Esophagus squamous epithelium (tissue), 5 donors: ENCODE measurements around the gene HHIPL1. TPM values are rescaled to one million over a fixed set of nuclear protein-coding genes. Genes with fewer than 3 reads are reported as not detected.

Experiments
- DNase-seq: peaks from one replicate; lab custom pipeline; 2025; lab: John Stamatoyannopoulos, UW
- H3K27ac ChIP-seq, 4 donors: fragments of 200-600 bp; sonication (generic); one replicate each; pipeline ENCODE4 v1.5.1; 2016 to 2019; ENCODE audit warnings: mild to moderate bottlenecking in 1 of 4
- H3K27me3 ChIP-seq, 4 donors: fragments of 200-600 bp; sonication (generic); 1 replicate in 3 of 4; 2 replicates in 1 of 4; pipeline versions ENCODE4 v1.5.1 to v1.6.0; 2017 to 2021; ENCODE audit warnings: antibody characterized with exemption in 1 of 4
- H3K36me3 ChIP-seq, 3 donors: fragments of 200-600 bp; sonication (generic); one replicate each; pipeline ENCODE4 v1.5.1; 2016 to 2019
- H3K4me1 ChIP-seq, 3 donors: fragments of 200-600 bp; sonication (generic); one replicate each; pipeline ENCODE4 v1.5.1; 2017 to 2019
- H3K4me3 ChIP-seq, 4 donors: fragments of 200-600 bp; sonication (generic); 1 replicate in 3 of 4; 2 replicates in 1 of 4; pipeline ENCODE4 v1.5.1; 2016 to 2019; ENCODE audit warnings: mild to moderate bottlenecking in 2 of 4, moderate library complexity in 1 of 4
- H3K9me3 ChIP-seq, 3 donors: fragments of 200-600 bp; sonication (generic); one replicate each; pipeline ENCODE4 v1.5.1; 2016 to 2019
- POLR2A ChIP-seq, 4 donors: fragments of 450-650 bp; IDR thresholded peaks; one replicate each; pipeline ENCODE4 v1.6.1; 2017; ENCODE audit warnings: antibody characterized with exemption in 4 of 4, mild to moderate bottlenecking in 4 of 4, moderate library complexity in 3 of 4
- WGBS, 2 donors: methylation state at CpG; one replicate each; pipeline ENCODE4 v1.1.5; 2018; 5-methylcytosine and 5-hydroxymethylcytosine counted together
- intact Hi-C: fragments of 100-400 bp; cut with DNase I; formaldehyde crosslinking; loops from one replicate; pipeline ENCODE4 v1.15.0; 2022
- total RNA-seq, 4 donors: library from RNA; depleted of rRNA; stranded (reverse); fragments of >200 nt; gene quantifications; one replicate each; pipeline ENCODE4 v1.1.0, GENCODE V29; 2016
- TF ChIP-seq, protein P1 (sequence below), 6 experiments: fragments of 450-650 bp in 4 of 6; fragments of 200-600 bp in 2 of 6; sonication (generic) in 2 of 6; IDR thresholded peaks; one replicate each; pipeline ENCODE4 v1.5.1; 2016 to 2019; ENCODE audit warnings: antibody characterized with exemption in 6 of 6, mild to moderate bottlenecking in 4 of 6, moderate library complexity in 4 of 6
- donor health status: DM: yes; HTN: yes; CAD: no.

HHIPL1 gene
- total RNA-seq, 4 donors from 2014 or later = 0.22 to 1.3 (median 0.59) TPM; not detected in 1

DNA sequence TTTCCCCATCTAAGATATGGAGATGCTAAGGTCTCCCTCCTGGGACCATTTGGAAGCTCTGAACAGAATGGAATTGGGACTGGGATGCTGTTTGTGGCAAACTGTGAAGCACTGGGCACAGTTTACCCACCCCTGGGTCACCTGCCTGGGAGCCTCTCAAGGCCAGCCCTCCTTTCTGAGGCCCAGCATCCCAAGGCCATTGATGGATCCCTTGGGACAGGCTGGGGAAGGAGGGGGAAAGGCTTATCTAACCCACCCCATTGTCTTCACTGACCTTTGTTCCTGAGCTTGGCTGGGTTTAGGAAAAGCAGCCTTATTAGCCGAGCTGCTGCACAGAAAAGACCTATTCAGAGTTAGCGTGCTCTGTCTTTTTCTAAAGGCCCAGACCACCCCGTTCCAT lies 46.2 kb upstream of the HHIPL1 start:
- Histone ChIP-seq H3K27me3 (peaks cover 0 to 4% (median 0%) of the 10 kb centered on the region in 4 donors), H3K4me1 (peaks cover 39 to 100% (median 69%) of the 10 kb centered on the region in 3 donors), H3K4me3 (no peak overlapping the region), H3K9me3 (no peaks in the 10 kb centered on the region), H3K27ac (peak overlapping the region in 3 of 4 donors; percentile 44 to 74 (median 64)), H3K36me3 (no peaks in the 10 kb centered on the region)
- no peak for DNase-seq
- WGBS, 2 donors = 39 to 59% methylated on average over 3 of the region's 3 CpGs
- intact Hi-C loops = no loop called here
- TF ChIP-seq, protein P1, sequence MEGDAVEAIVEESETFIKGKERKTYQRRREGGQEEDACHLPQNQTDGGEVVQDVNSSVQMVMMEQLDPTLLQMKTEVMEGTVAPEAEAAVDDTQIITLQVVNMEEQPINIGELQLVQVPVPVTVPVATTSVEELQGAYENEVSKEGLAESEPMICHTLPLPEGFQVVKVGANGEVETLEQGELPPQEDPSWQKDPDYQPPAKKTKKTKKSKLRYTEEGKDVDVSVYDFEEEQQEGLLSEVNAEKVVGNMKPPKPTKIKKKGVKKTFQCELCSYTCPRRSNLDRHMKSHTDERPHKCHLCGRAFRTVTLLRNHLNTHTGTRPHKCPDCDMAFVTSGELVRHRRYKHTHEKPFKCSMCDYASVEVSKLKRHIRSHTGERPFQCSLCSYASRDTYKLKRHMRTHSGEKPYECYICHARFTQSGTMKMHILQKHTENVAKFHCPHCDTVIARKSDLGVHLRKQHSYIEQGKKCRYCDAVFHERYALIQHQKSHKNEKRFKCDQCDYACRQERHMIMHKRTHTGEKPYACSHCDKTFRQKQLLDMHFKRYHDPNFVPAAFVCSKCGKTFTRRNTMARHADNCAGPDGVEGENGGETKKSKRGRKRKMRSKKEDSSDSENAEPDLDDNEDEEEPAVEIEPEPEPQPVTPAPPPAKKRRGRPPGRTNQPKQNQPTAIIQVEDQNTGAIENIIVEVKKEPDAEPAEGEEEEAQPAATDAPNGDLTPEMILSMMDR (IDR thresholded peaks at IDR 0.05) = no peak
- no peak for TF ChIP-seq POLR2A (IDR thresholded peaks at IDR 0.05)

DNA sequence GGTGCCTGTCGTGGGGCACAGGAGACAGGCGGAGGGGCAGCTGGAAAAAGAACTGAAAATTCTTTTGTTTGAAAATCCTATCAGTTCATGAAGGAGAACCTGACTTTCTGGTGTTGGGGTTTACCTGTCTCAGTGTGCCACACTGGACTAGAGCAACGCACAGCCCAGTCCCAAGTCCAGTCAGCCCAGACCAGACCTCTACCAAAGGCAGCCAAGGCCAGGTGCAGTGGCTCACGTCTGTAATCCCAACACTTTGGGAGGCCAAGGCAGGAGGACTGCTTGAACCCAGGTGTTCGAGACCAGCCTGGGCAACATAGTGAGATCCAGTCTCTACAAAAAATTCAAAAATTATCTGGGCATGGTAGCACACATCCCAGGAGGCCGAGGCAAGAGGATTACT lies 45.5 kb upstream of the HHIPL1 start:
- DNase-seq = no peak
- Histone ChIP-seq H3K27ac (peak overlapping the region in 3 of 4 donors; percentile 36 to 64 (median 39)), H3K27me3 (peaks cover 0 to 4% (median 0%) of the 10 kb centered on the region in 4 donors), H3K9me3 (no peaks in the 10 kb centered on the region), H3K4me3 (no peak overlapping the region), H3K4me1 (peaks cover 39 to 94% (median 68%) of the 10 kb centered on the region in 3 donors), H3K36me3 (no peaks in the 10 kb centered on the region)
- TF ChIP-seq, protein P1 (IDR thresholded peaks at IDR 0.05) = no peak
- TF ChIP-seq POLR2A (IDR thresholded peaks at IDR 0.05) = no peak
- 67 to 81% methylated on average over 4 of the region's 6 CpGs for whole genome bisulfite sequencing, 2 donors
- intact Hi-C loops = no loop called here

DNA sequence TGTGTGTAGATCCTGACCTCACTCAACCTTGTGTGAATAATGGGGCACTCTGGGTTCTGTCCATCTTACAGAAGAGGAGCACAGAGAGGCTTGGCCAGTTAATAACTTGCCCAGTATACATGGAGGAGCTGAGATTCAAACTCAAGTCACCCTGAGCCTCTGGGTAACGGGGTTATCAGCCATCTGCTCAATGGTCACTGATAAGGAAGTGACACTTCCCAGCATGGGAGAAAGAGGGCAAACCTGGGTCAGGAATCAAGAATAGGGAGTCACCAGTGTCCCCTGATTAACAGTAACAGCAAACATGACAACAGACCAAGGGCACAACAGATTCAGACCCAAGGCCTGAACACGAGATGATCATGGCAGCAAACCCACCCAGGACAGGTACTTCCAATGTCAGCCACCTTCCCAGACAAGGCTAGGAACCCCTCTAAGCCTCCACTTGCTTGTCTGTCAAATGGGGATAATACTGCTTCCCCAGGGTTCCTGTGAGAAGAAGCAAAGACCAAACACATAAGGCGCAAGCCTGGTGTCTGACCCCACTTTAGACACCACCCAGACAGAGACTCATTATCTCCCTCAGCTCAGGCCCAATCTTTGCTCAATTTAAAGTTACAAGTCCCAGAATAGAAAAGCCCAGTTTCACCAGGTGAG lies 44.6 kb upstream of the HHIPL1 start:
- Histone ChIP-seq H3K9me3 (no peaks in the 10 kb centered on the region), H3K4me3 (no peak overlapping the region), H3K27me3 (peaks cover 0 to 4% (median 0%) of the 10 kb centered on the region in 4 donors), H3K4me1 (peaks cover 40 to 92% (median 58%) of the 10 kb centered on the region in 3 donors), H3K36me3 (no peaks in the 10 kb centered on the region), H3K27ac (peak overlapping the region in 3 of 4 donors; percentile 5 to 97 (median 81))
- no peak for DNase-seq
- intact Hi-C loops = no loop called here
- TF ChIP-seq, protein P1 (IDR thresholded peaks at IDR 0.05) = no peak
- no peak for TF ChIP-seq POLR2A (IDR thresholded peaks at IDR 0.05)
- WGBS, 2 donors = 88 to 97% methylated on average over 3 of the region's 3 CpGs

DNA sequence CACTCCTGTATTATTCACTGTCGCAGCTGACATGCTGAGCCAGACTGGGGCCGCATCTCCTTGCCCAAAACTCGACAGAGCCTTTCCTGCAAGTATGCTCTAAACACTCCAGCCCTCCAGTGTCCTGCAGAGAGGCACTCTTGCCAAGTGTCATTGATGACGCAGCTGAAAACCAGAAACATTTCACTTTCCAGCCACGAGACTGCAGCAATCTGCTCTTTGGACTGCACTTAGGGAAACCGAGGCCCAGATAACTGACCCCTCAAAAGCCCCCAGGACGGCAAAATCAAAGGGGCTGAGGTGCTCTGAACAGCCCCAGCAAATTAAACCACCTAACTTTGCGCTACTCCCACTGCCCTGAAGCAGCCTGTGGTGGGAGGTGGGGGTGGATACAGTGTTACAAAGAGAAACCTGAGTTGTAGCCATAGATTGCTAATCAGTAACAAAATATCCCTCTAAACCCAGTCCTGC lies 43.5 kb upstream of the HHIPL1 start:
- Histone ChIP-seq H3K4me3 (peak overlapping the region; percentile 51 to 92 (median 80)), H3K27me3 (peaks cover 0 to 4% (median 0%) of the 10 kb centered on the region in 4 donors), H3K27ac (peak overlapping the region; percentile 37 to 97 (median 87)), H3K36me3 (no peaks in the 10 kb centered on the region), H3K4me1 (peaks cover 44 to 91% (median 54%) of the 10 kb centered on the region in 3 donors), H3K9me3 (no peaks in the 10 kb centered on the region)
- intact Hi-C loops = no loop called here
- 66 to 74% methylated on average over 5 to 6 of the region's 8 CpGs for WGBS, 2 donors
- DNase-seq = no peak
- TF ChIP-seq, protein P1 (IDR thresholded peaks at IDR 0.05) = no peak
- no peak for TF ChIP-seq POLR2A (IDR thresholded peaks at IDR 0.05)
